ENCODE measurements around the gene CBX2.

Gene CBX2

DNA sequence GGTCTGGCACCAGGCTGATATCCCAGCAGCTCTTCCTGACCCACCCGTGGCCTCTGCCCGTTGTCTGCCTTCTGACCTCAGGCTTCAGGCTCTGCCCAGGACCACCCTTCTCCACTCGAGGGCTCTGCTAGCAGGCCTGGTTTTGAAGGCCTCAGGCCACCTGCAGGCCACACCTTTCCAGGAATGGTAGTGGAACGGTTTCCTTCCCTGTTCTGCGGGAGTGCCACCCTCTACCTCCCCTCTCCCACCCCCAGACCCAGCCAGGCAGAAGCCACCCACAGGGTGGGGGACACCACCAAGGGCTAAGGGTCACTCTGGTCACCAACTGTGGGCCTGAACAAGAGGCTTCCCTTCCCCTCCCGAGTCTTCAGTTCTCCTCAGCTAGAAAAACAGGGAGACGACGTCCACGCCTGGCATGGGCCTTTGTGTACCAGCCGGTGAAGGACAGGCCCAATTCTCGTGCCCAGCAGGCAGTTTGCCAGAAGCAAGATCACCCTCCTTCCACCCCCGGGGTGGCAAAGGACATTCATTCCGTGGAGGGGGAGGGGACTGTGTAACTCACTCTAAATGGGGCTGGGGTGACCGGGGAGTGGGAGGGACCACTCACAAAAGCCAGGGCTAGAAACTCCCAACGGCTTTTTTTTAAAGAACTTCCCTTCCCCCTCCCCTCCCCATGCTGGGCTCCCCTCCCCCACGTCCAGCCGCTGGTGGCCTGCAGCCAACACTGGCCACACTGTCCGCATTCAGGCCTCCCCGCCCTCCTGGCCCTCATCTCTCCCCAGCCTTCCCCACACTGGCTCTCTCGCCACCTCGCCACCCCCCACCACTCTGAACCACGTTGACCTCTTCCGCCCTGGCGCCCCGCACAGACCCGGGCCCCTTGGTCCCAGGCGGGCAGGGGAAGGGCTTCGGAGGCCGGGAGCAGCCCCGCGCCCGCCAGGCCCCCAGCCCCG, 53.6 kb downstream of the CBX2 start:
- Histone ChIP-seq H3K36me3 (peaks cover 15% of the 10 kb centered on the region), H3K27me3 (no peaks in the 10 kb centered on the region), H3K4me1 (peaks cover 8% of the 10 kb centered on the region; the same call in 1 of the 2 replicates), H3K4me3 (ENCODE audit: low read depth, low read length) (no peak overlapping the region), H3K9me3 (no peaks in the 10 kb centered on the region)
- DNase-seq, result no peak
- no peak for TF ChIP-seq CTCF (IDR thresholded peaks at IDR 0.05; ENCODE audit: low read depth, low read length)

DNA sequence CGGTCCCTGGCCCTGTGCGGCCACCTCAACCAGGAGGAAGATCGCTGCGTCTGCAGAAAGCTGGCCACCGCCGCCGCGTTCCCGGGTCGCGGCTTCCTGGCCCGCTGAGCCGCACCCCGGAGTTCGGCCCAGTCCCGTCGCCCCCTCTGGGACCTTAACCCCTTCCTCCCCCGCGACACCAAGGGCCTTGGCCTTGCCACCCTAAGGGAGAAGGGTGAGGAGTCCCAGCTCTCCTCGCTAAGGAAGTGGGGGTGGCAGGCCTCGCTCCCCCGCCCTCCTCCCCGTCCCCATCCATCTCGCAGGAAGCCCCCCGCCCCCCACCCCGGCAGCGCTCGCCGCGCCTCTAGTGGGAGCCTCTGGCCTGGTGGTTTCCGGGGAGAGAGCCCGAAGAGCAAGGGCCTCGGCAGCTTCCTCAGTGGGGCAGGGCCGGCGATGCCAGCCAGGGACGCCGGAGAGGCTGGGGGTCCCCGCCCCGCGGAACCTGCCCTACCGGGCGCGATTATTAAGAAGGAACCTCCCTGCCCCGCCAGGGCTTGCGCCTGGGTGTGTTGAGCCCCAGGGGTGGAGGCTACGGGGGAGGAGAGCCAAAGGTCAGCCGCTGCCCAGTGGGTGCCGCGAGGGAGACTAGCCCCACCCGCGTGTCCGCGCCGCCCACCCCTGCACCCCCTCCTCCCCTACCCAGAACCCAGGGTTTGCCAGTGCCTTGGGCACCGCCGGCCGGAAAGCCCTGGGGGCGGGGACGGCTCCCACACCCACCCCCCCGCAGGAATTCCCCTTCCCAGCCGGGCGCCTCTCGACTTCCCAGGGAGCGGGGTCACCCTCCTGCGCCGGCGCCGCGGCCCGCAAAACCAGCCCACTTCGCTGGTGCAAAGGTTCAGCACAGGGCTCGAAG, 54.5 kb downstream of the CBX2 start:
- TF ChIP-seq CTCF (IDR thresholded peaks at IDR 0.05; ENCODE audit: low read depth, low read length), result no peak
- H3K9me3 ChIP-seq, result no peaks in the 10 kb centered on the region
- H3K36me3 ChIP-seq, result peaks cover 15% of the 10 kb centered on the region
- H3K4me3 ChIP-seq (ENCODE audit: low read depth, low read length), result no peak overlapping the region
- H3K4me1 ChIP-seq, result peaks cover 11% of the 10 kb centered on the region; the same call in 1 of the 2 replicates
- H3K27me3 ChIP-seq, result no peaks in the 10 kb centered on the region
- no peak for DNase-seq

DNA sequence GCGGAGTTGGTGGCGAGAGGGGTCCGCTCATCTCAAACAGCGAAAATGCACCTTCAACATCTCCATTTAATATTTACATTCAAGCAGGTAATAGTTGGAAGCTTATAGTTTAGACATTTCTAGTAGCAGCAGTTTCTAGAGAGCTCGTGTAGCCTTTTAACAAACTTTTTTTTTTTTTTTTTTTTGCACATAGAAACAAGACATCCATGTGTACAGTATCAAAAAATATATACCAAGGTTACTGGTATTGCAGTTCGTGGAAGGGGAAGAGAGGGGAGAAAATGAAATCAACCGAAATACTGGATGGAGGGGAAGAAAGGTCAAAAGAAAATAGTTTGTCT, 55.1 kb downstream of the CBX2 start:
- no peaks in the 10 kb centered on the region for H3K27me3 ChIP-seq
- H3K4me1 ChIP-seq, result peaks cover 11% of the 10 kb centered on the region; the same call in 1 of the 2 replicates
- H3K4me3 ChIP-seq (ENCODE audit: low read depth, low read length), result no peak overlapping the region
- no peaks in the 10 kb centered on the region for H3K9me3 ChIP-seq
- peaks cover 15% of the 10 kb centered on the region for H3K36me3 ChIP-seq
- DNase-seq, result no peak
- TF ChIP-seq CTCF (IDR thresholded peaks at IDR 0.05; ENCODE audit: low read depth, low read length), result no peak

GRCh38 chr17:79833744-79834564, 56.0 kb downstream of the CBX2 start:
- Histone ChIP-seq H3K4me3 (ENCODE audit: low read depth, low read length) (no peak overlapping the region), H3K36me3 (peaks cover 15% of the 10 kb centered on the region), H3K4me1 (peaks cover 10% of the 10 kb centered on the region; the same call in 1 of the 2 replicates), H3K9me3 (no peaks in the 10 kb centered on the region), H3K27me3 (no peaks in the 10 kb centered on the region)
- no peak for TF ChIP-seq CTCF (IDR thresholded peaks at IDR 0.05; ENCODE audit: low read depth, low read length)
- DNase-seq, result no peak

DNA sequence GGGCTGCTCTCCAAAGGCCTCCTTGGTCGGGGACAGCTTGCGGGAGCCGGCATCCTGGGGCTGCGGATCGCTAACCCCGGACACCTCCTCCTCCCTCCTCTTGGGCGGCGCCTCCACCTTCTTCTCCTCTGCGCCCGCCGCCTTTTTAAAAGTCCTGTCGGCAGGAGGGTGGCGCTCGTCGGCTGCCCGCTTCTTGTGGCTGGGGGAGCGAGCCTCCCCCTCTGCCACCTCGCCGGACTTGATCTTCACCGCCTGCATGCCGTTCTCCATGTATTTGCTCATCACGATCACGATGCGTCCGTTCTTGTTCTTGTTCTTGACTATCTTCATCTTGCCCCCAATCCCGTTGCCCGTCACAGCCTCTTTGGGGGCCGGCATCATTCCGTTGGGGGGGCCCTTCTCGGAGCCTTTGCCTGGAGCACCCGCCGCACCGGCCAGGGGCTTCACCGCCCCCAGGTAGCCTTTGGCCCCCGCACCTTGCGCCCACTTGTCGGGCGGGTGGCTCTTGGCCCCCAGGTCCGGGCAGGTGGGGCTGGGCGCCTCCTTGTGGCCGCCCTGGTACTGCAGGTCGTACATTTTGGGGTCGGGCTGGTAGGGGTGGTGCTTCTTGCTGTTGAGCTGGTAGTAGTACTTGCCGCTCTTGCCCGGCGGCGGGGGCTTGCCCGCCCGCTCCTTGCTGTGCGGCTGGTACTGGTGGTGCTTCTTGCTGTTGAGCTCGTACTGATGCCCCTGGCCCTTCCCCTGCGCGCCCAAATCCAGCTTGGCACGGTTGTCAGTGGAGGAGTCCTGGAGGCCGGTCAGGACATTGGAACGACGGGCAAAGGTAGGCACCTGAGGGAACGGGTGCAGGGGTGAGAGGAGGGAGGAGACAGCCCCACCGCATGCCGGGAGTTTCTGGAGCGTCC, 56.9 kb downstream of the CBX2 start:
- no peaks in the 10 kb centered on the region for H3K9me3 ChIP-seq
- H3K36me3 ChIP-seq, result peaks cover 15% of the 10 kb centered on the region
- H3K4me1 ChIP-seq, result peaks cover 8% of the 10 kb centered on the region; the same call in 1 of the 2 replicates
- DNase-seq, result no peak
- H3K27me3 ChIP-seq, result peaks cover 3% of the 10 kb centered on the region
- TF ChIP-seq CTCF (IDR thresholded peaks at IDR 0.05; ENCODE audit: low read depth, low read length), result peak; percentile 68
- H3K4me3 ChIP-seq (ENCODE audit: low read depth, low read length), result no peak overlapping the region
